Upper lobe of right lung (tissue), 1 donor: Measurements from ENCODE around the gene ZNF322. TPM values are rescaled to one million over a fixed set of nuclear protein-coding genes. Genes with fewer than 3 reads are reported as not detected.
A peak's percentile ranks its signal among the peaks of the same experiment; 100 is the strongest.
"Not testable (repeated sequence)": the region's sequence is repeated elsewhere in the genome, so short reads cannot be mapped to it uniquely, and the experiment has no call there.

Experiments used
- ATAC-seq: fragments of 200-7000 bp; cut with Tn5 transposase; one replicate; pipeline ENCODE4 v1.9.1; 2020; ENCODE audit warnings: mild to moderate bottlenecking, moderate library complexity
- DNase-seq: peaks from one replicate; pipeline ENCODE4 v3.0.0-alpha.2; 2020
- H3K27ac ChIP-seq: fragments of 200-600 bp; one replicate; pipeline ENCODE4 v1.8.0; 2022
- H3K27me3 ChIP-seq: fragments of 200-600 bp; one replicate; pipeline ENCODE4 v1.8.0; 2022; ENCODE audit warnings: mild to moderate bottlenecking
- H3K36me3 ChIP-seq: fragments of 200-600 bp; one replicate; pipeline ENCODE4 v1.8.0; 2022
- H3K4me1 ChIP-seq: fragments of 200-600 bp; one replicate; pipeline ENCODE4 v1.8.0; 2022
- H3K4me3 ChIP-seq: fragments of 200-600 bp; one replicate; pipeline ENCODE4 v1.8.0; 2022; ENCODE audit warnings: mild to moderate bottlenecking
- H3K9me3 ChIP-seq: fragments of 200-600 bp; one replicate; pipeline ENCODE4 v1.8.0; 2022
- CTCF ChIP-seq: fragments of 200-600 bp; IDR thresholded peaks from one replicate; pipeline ENCODE4 v1.8.0; 2022; ENCODE audit warnings: antibody characterized with exemption
- intact Hi-C: fragments of 100-400 bp; cut with DNase I; formaldehyde crosslinking; loops from one replicate; pipeline ENCODE4 v1.11.0; 2022
- long read RNA-seq: library from polyadenylated mRNA; unstranded; transcript quantifications from one replicate; pipeline ENCODE4 v2.0.0, GENCODE V29; 2021
- total RNA-seq: library from RNA; stranded (reverse); fragmentation: NEBNext Ultra II Directional; extraction: Animal tissue kit (Norgen Biotek cat#: 25700); gene quantifications from one replicate; pipeline ENCODE4 v1.2.1, GENCODE V29; 2021
- donor health status: DM: no; HTN: yes; CAD: no; lungs with severe emphysema.

Gene ZNF322
- total RNA-seq: 24.7 TPM
- long read RNA-seq, full-length matches to known transcripts: 50 of 64 reads
- long read RNA-seq, partial matches to known transcripts: 1 of 64 reads
- long read RNA-seq, other reads (novel, unspliced or antisense): 13 of 64 reads

- TF ChIP-seq CTCF: peak; percentile 6
- H3K27me3 ChIP-seq: peaks cover 11% of the 10 kb centered on the region
- peak within 1 kb of the TSS; percentile 88 for H3K27ac ChIP-seq
- DNase-seq: peak; percentile 98
- intact Hi-C loops: no loop called here
- ATAC-seq: peak; percentile 100
- H3K4me3 ChIP-seq: peak within 1 kb of the TSS; percentile 92
- no peaks in the 10 kb centered on the region for H3K9me3 ChIP-seq
- H3K36me3 ChIP-seq: peaks cover 11% of the 10 kb centered on the region
- peaks cover 16% of the 10 kb centered on the region for H3K4me1 ChIP-seq
Measured at GRCh38 chr6:26659042-26659999, at the start of gene ZNF322. Gene ZNF322, minus strand, starts transcription at chr6:26659746. Its CDS starts 21,193 bp downstream, at chr6:26638553.

- H3K4me1 ChIP-seq, intact Hi-C loops, DNase-seq, H3K9me3 ChIP-seq, H3K36me3 ChIP-seq, ATAC-seq, H3K4me3 ChIP-seq, H3K27me3 ChIP-seq, H3K27ac ChIP-seq: not testable (repeated sequence)
Measured at GRCh38 chr6:26705780-26706179, 46.2 kb upstream of the ZNF322 start.

GRCh38 chr6:26705352-26705751, 45.8 kb upstream of the ZNF322 start:
- H3K9me3 ChIP-seq, H3K4me1 ChIP-seq, DNase-seq, H3K36me3 ChIP-seq, H3K27ac ChIP-seq, H3K4me3 ChIP-seq, H3K27me3 ChIP-seq, intact Hi-C loops, ATAC-seq: not testable (repeated sequence)

GRCh38 chr6:26701023-26701747, 41.6 kb upstream of the ZNF322 start:
- H3K9me3 ChIP-seq, H3K36me3 ChIP-seq, H3K4me1 ChIP-seq, ATAC-seq, H3K27ac ChIP-seq, DNase-seq, H3K27me3 ChIP-seq, H3K4me3 ChIP-seq, intact Hi-C loops: not testable (repeated sequence)

GRCh38 chr6:26697496-26697895, 38.0 kb upstream of the ZNF322 start:
- ATAC-seq, intact Hi-C loops, H3K9me3 ChIP-seq, H3K4me3 ChIP-seq, H3K36me3 ChIP-seq, H3K27me3 ChIP-seq, DNase-seq, H3K27ac ChIP-seq, H3K4me1 ChIP-seq: not testable (repeated sequence)

- H3K27ac ChIP-seq, DNase-seq, H3K4me1 ChIP-seq, H3K36me3 ChIP-seq, H3K9me3 ChIP-seq, H3K27me3 ChIP-seq, H3K4me3 ChIP-seq, intact Hi-C loops: not testable (repeated sequence)
- peak; percentile 51 for ATAC-seq
Measured at GRCh38 chr6:26689324-26689947, 29.9 kb upstream of the ZNF322 start.

- H3K4me3 ChIP-seq, DNase-seq, H3K27me3 ChIP-seq, intact Hi-C loops, H3K4me1 ChIP-seq, H3K27ac ChIP-seq, H3K9me3 ChIP-seq, ATAC-seq, H3K36me3 ChIP-seq: not testable (repeated sequence)
Measured at GRCh38 chr6:26682435-26683042, 23.0 kb upstream of the ZNF322 start.

- H3K36me3 ChIP-seq, H3K4me3 ChIP-seq, H3K4me1 ChIP-seq, DNase-seq, H3K27ac ChIP-seq, H3K27me3 ChIP-seq, intact Hi-C loops, ATAC-seq, H3K9me3 ChIP-seq: not testable (repeated sequence)
Measured at GRCh38 chr6:26673287-26673686, 13.7 kb upstream of the ZNF322 start.

GRCh38 chr6:26670558-26670957, 11.0 kb upstream of the ZNF322 start:
- H3K36me3 ChIP-seq, intact Hi-C loops, H3K9me3 ChIP-seq, H3K27ac ChIP-seq, DNase-seq, H3K4me3 ChIP-seq, H3K4me1 ChIP-seq, ATAC-seq: not testable (repeated sequence)
- H3K27me3 ChIP-seq: peaks cover 14% of the 10 kb centered on the region

GRCh38 chr6:26670003-26670402, 10.5 kb upstream of the ZNF322 start:
- H3K27me3 ChIP-seq: peaks cover 19% of the 10 kb centered on the region
- H3K4me1 ChIP-seq, H3K36me3 ChIP-seq, H3K27ac ChIP-seq, ATAC-seq, intact Hi-C loops, H3K4me3 ChIP-seq, DNase-seq, H3K9me3 ChIP-seq: not testable (repeated sequence)
